Naive B cell (primary cell): Measurements from ENCODE around the gene THAP7. TPM values are rescaled to one million over a fixed set of nuclear protein-coding genes. Genes with fewer than 3 reads are reported as not detected.

Source experiments
- ATAC-seq, 2 donors: fragments of 150-1000 bp; cut with Tn5 transposase; 2 replicates each; pipeline ENCODE4 v1.10.0; 2021; ENCODE audit warnings: low read depth in 2 of 2, mild to moderate bottlenecking in 2 of 2, moderate library complexity in 2 of 2
- DNase-seq: peaks from one replicate; pipeline ENCODE4 v3.0.0; 2022
- H3K27ac Mint-ChIP-seq, 6 donors: one replicate each; pipeline ENCODE4 v1.8.0; 2020 to 2022; ENCODE audit warnings: mild to moderate bottlenecking in 6 of 6, mixed read lengths in 6 of 6, moderate library complexity in 5 of 6, inconsistent platforms in 2 of 6
- H3K27me3 Mint-ChIP-seq, 3 donors: one replicate each; pipeline ENCODE4 v1.8.0; 2021 to 2022; ENCODE audit warnings: mixed read lengths in 3 of 3, mild to moderate bottlenecking in 1 of 3
- H3K36me3 Mint-ChIP-seq, 2 donors: one replicate each; pipeline ENCODE4 v1.8.0; 2020 to 2022; ENCODE audit warnings: mixed read lengths in 2 of 2, inconsistent platforms in 1 of 2, mild to moderate bottlenecking in 1 of 2
- H3K4me1 Mint-ChIP-seq, 3 donors: one replicate each; pipeline ENCODE4 v1.8.0; 2020 to 2022; ENCODE audit warnings: mixed read lengths in 3 of 3, inconsistent platforms in 1 of 3, mild to moderate bottlenecking in 1 of 3, moderate library complexity in 1 of 3
- H3K4me3 Mint-ChIP-seq, 8 donors: one replicate each; pipeline ENCODE4 v1.8.0; 2020 to 2022; ENCODE audit warnings: mild to moderate bottlenecking in 8 of 8, mixed read lengths in 8 of 8, moderate library complexity in 8 of 8, inconsistent platforms in 2 of 8
- H3K9me3 Mint-ChIP-seq, 7 donors: one replicate each; pipeline ENCODE4 v1.8.0; 2020 to 2022; ENCODE audit warnings: mixed read lengths in 7 of 7, mild to moderate bottlenecking in 5 of 7, inconsistent platforms in 2 of 7, moderate library complexity in 1 of 7
- polyA plus RNA-seq, 6 donors: library from polyadenylated mRNA; unstranded; fragments of 300-500 nt; fragmentation: Illumina TruSeq; gene quantifications; one replicate each; pipeline ENCODE4 v1.2.3, GENCODE V29; 2021; ENCODE audit warnings: low read depth in 6 of 6

The THAP7 gene
- polyA plus RNA-seq, 6 donors from 2014 or later: 36.6 to 43.6 (median 40.9) TPM

- peaks cover 16 to 39% (median 30%) of the 10 kb centered on the region in 3 donors for H3K27me3 Mint-ChIP-seq
- no peak for DNase-seq
- H3K9me3 Mint-ChIP-seq: no peaks in the 10 kb centered on the region
- no peak for ATAC-seq
- no peaks in the 10 kb centered on the region for H3K36me3 Mint-ChIP-seq
- H3K27ac Mint-ChIP-seq: no peak overlapping the region
- H3K4me1 Mint-ChIP-seq: peaks cover 0 to 15% (median 11%) of the 10 kb centered on the region in 3 donors
- no peak overlapping the region for H3K4me3 Mint-ChIP-seq
These were observed 25.1 kb upstream of the THAP7 start for GRCh38 chr22:21026783-21027692.

GRCh38 chr22:21025763-21026755, 24.1 kb upstream of the THAP7 start:
- H3K4me1 Mint-ChIP-seq: peaks cover 0 to 12% (median 8%) of the 10 kb centered on the region in 3 donors
- peak overlapping the region in 3 of 6 donors; percentile 28 to 47 (median 44) for H3K27ac Mint-ChIP-seq
- DNase-seq (no peak), ATAC-seq (no peak)
- H3K9me3 Mint-ChIP-seq: no peaks in the 10 kb centered on the region
- no peaks in the 10 kb centered on the region for H3K36me3 Mint-ChIP-seq
- H3K27me3 Mint-ChIP-seq: peaks cover 12 to 29% (median 24%) of the 10 kb centered on the region in 3 donors
- no peak overlapping the region for H3K4me3 Mint-ChIP-seq

GRCh38 chr22:21025266-21025665, 23.3 kb upstream of the THAP7 start:
- no peak for DNase-seq
- no peaks in the 10 kb centered on the region for H3K36me3 Mint-ChIP-seq
- ATAC-seq: no peak
- H3K27ac Mint-ChIP-seq: peak overlapping the region in 1 of 6 donors; percentile 28
- no peaks in the 10 kb centered on the region for H3K9me3 Mint-ChIP-seq
- no peak overlapping the region for H3K4me3 Mint-ChIP-seq
- H3K27me3 Mint-ChIP-seq: peaks cover 4 to 27% (median 23%) of the 10 kb centered on the region in 3 donors
- H3K4me1 Mint-ChIP-seq: peaks cover 0 to 8% (median 6%) of the 10 kb centered on the region in 3 donors

- no peak overlapping the region for H3K4me3 Mint-ChIP-seq
- no peak for DNase-seq
- no peaks in the 10 kb centered on the region for H3K36me3 Mint-ChIP-seq
- no peak overlapping the region for H3K27ac Mint-ChIP-seq
- no peaks in the 10 kb centered on the region for H3K9me3 Mint-ChIP-seq
- H3K27me3 Mint-ChIP-seq: peaks cover 0 to 23% (median 9%) of the 10 kb centered on the region in 3 donors
- peaks cover 0 to 8% (median 6%) of the 10 kb centered on the region in 3 donors for H3K4me1 Mint-ChIP-seq
- no peak for ATAC-seq
These were observed 21.2 kb upstream of the THAP7 start for GRCh38 chr22:21022955-21023614.

- Mint-ChIP-seq H3K27ac (no peak overlapping the region), H3K4me3 (no peak overlapping the region), H3K9me3 (no peaks in the 10 kb centered on the region), H3K4me1 (peaks cover 0 to 8% (median 6%) of the 10 kb centered on the region in 3 donors), H3K36me3 (no peaks in the 10 kb centered on the region), H3K27me3 (peaks cover 0 to 23% (median 9%) of the 10 kb centered on the region in 3 donors)
- ATAC-seq (no peak), DNase-seq (no peak)
These were observed 20.6 kb upstream of the THAP7 start for GRCh38 chr22:21022507-21022906.

- peak; percentile 62 for ATAC-seq
- no peaks in the 10 kb centered on the region for H3K36me3 Mint-ChIP-seq
- H3K9me3 Mint-ChIP-seq: no peaks in the 10 kb centered on the region
- DNase-seq: no peak
- no peak overlapping the region for H3K4me3 Mint-ChIP-seq
- peak overlapping the region in 2 of 6 donors; percentile 30 to 79 for H3K27ac Mint-ChIP-seq
- H3K27me3 Mint-ChIP-seq: peaks cover 0 to 23% (median 9%) of the 10 kb centered on the region in 3 donors
- peaks cover 8% of the 10 kb centered on the region in 3 donors for H3K4me1 Mint-ChIP-seq
These were observed 19.0 kb upstream of the THAP7 start for GRCh38 chr22:21020802-21021429.

GRCh38 chr22:21018314-21018713, 16.4 kb upstream of the THAP7 start:
- Mint-ChIP-seq H3K9me3 (peaks cover 0 to 1% (median 0%) of the 10 kb centered on the region in 7 donors), H3K4me3 (no peak overlapping the region), H3K27ac (peak overlapping the region in 2 of 6 donors; percentile 6 to 85), H3K27me3 (peaks cover 0 to 23% (median 9%) of the 10 kb centered on the region in 3 donors), H3K4me1 (peaks cover 16 to 24% (median 23%) of the 10 kb centered on the region in 3 donors), H3K36me3 (no peaks in the 10 kb centered on the region)
- DNase-seq (no peak), ATAC-seq (no peak)

- H3K27me3 Mint-ChIP-seq: peaks cover 0 to 23% (median 9%) of the 10 kb centered on the region in 3 donors
- ATAC-seq (no peak), DNase-seq (no peak)
- H3K4me1 Mint-ChIP-seq: peaks cover 16 to 27% (median 23%) of the 10 kb centered on the region in 3 donors
- peak overlapping the region in 6 of 8 donors; percentile 12 to 70 (median 39) for H3K4me3 Mint-ChIP-seq
- H3K9me3 Mint-ChIP-seq: peaks cover 0 to 1% (median 0%) of the 10 kb centered on the region in 7 donors
- H3K27ac Mint-ChIP-seq: peak overlapping the region in 4 of 6 donors; percentile 54 to 88 (median 86)
- H3K36me3 Mint-ChIP-seq: no peaks in the 10 kb centered on the region
These were observed 14.9 kb upstream of the THAP7 start for GRCh38 chr22:21016644-21017420.

- ATAC-seq (no peak), DNase-seq (no peak)
- peaks cover 0 to 1% (median 0%) of the 10 kb centered on the region in 7 donors for H3K9me3 Mint-ChIP-seq
- H3K27ac Mint-ChIP-seq: peak overlapping the region in 5 of 6 donors; percentile 53 to 99 (median 94)
- H3K4me3 Mint-ChIP-seq: peak overlapping the region in 5 of 8 donors; percentile 18 to 95 (median 72)
- H3K27me3 Mint-ChIP-seq: peaks cover 0 to 19% (median 1%) of the 10 kb centered on the region in 3 donors
- no peaks in the 10 kb centered on the region for H3K36me3 Mint-ChIP-seq
- peaks cover 16 to 31% (median 23%) of the 10 kb centered on the region in 3 donors for H3K4me1 Mint-ChIP-seq
These were observed 13.6 kb upstream of the THAP7 start for GRCh38 chr22:21015466-21016006.

GRCh38 chr22:21014726-21015465, 13.0 kb upstream of the THAP7 start, which contains the start of gene P2RX6:
Gene P2RX6, plus strand, starts transcription at chr22:21015165. Its CDS starts 10 bp downstream, at chr22:21015175.
- Mint-ChIP-seq H3K27me3 (peaks cover 0 to 13% (median 0%) of the 10 kb centered on the region in 3 donors), H3K4me3 (peak within 1 kb of the TSS; percentile 71 to 95 (median 91)), H3K4me1 (peaks cover 16 to 31% (median 23%) of the 10 kb centered on the region in 3 donors), H3K9me3 (peaks cover 0 to 1% (median 0%) of the 10 kb centered on the region in 7 donors), H3K36me3 (no peaks in the 10 kb centered on the region), H3K27ac (peak within 1 kb of the TSS; percentile 91 to 99 (median 96))
- DNase-seq (no peak), ATAC-seq (no peak)
